GM18517 (cell line): ENCODE data around the gene AMIGO2.
"Not testable (repeated sequence)": the region's sequence is repeated elsewhere in the genome, so short reads cannot be mapped to it uniquely, and the experiment has no call there.

ENCODE experiments used
- ATAC-seq: cut with Tn5 transposase; IDR thresholded peaks from one replicate; pipeline ENCODE4 v1.9.1; 2021; ENCODE audit warnings: mild to moderate bottlenecking, moderate library complexity; ENCODE audit not compliant: unreplicated experiment

Gene AMIGO2

GRCh38 chr12:47075192-47076084 is 4.3 kb downstream of the AMIGO2 start:
- no peak for ATAC-seq

GRCh38 chr12:47074757-47075156 is 5.0 kb downstream of the AMIGO2 start:
- no peak for ATAC-seq

GRCh38 chr12:47073951-47074350 is 5.8 kb downstream of the AMIGO2 start:
- ATAC-seq, result no peak

- no peak for ATAC-seq
Measured at GRCh38 chr12:47071241-47071852, 8.4 kb downstream of the AMIGO2 start.

GRCh38 chr12:47070310-47070709 is 9.4 kb downstream of the AMIGO2 start:
- ATAC-seq, result no peak

GRCh38 chr12:47068539-47068938 is 11.2 kb downstream of the AMIGO2 start:
- no peak for ATAC-seq

- ATAC-seq, result no peak
Measured at GRCh38 chr12:47067771-47068431, 11.9 kb downstream of the AMIGO2 start.

- no peak for ATAC-seq
Measured at GRCh38 chr12:47067176-47067575, 12.6 kb downstream of the AMIGO2 start.

- ATAC-seq, result no peak
Measured at GRCh38 chr12:47066278-47067025, 13.3 kb downstream of the AMIGO2 start.

- ATAC-seq, result no peak
Measured at GRCh38 chr12:47065546-47065945, 14.2 kb downstream of the AMIGO2 start.

GRCh38 chr12:47058640-47059039 is 21.1 kb downstream of the AMIGO2 start:
- not testable (repeated sequence) for ATAC-seq

GRCh38 chr12:47056944-47057343 is 22.8 kb downstream of the AMIGO2 start:
- ATAC-seq, result not testable (repeated sequence)

GRCh38 chr12:47055856-47056255 is 23.9 kb downstream of the AMIGO2 start:
- not testable (repeated sequence) for ATAC-seq

- no peak for ATAC-seq
Measured at GRCh38 chr12:47054659-47055058, 25.1 kb downstream of the AMIGO2 start.

- no peak for ATAC-seq
Measured at GRCh38 chr12:47053961-47054360, 25.8 kb downstream of the AMIGO2 start.

GRCh38 chr12:47052274-47052673 is 27.5 kb downstream of the AMIGO2 start:
- ATAC-seq, result no peak

- ATAC-seq, result not testable (repeated sequence)
Measured at GRCh38 chr12:47051291-47051690, 28.5 kb downstream of the AMIGO2 start.

GRCh38 chr12:47048541-47048940 is 31.2 kb downstream of the AMIGO2 start:
- ATAC-seq, result no peak

GRCh38 chr12:47041327-47041726 is 38.4 kb downstream of the AMIGO2 start:
- no peak for ATAC-seq

GRCh38 chr12:47039756-47040155 is 40.0 kb downstream of the AMIGO2 start:
- no peak for ATAC-seq

GRCh38 chr12:47039079-47039478 is 40.7 kb downstream of the AMIGO2 start:
- no peak for ATAC-seq
